Measurements from ENCODE around the gene MAMLD1. TPM values are rescaled to one million over a fixed set of nuclear protein-coding genes. Genes with fewer than 3 reads are reported as not detected.
"Not testable (repeated sequence)": the region's sequence is repeated elsewhere in the genome, so short reads cannot be mapped to it uniquely, and the experiment has no call there.

The MAMLD1 gene
- total RNA-seq, 3 donors from 2014 or later (not counting 1 experiment from before 2014, with no cell fraction given) = 0.23 to 1.1 (median 0.45) TPM

DNA sequence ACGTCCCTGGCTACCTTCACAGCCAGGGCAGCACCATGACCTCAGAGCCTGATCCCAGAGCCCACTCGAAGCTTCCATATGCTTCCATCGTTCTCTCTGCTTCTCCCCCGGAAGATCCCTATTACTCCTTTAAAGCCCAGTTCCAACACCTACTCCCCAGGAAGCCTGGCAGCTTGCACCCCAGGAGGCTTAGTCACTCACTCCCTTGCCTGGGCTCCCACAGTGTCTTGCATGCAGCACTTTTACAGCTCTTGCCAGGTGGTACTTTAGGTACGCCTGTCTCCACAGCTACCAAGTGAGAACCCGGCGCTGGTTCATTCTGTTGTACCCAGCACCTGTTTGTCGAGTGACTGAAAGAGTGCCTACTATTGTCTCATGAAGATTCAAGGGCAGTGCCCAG lies 24.5 kb upstream of the MAMLD1 start:
- no peak overlapping the region for H3K27ac Mint-ChIP-seq
- intact Hi-C loops (cut with micrococcal nuclease) = no loop called here
- H3K36me3 Mint-ChIP-seq = no peaks in the 10 kb centered on the region
- TF ChIP-seq, protein P1, sequence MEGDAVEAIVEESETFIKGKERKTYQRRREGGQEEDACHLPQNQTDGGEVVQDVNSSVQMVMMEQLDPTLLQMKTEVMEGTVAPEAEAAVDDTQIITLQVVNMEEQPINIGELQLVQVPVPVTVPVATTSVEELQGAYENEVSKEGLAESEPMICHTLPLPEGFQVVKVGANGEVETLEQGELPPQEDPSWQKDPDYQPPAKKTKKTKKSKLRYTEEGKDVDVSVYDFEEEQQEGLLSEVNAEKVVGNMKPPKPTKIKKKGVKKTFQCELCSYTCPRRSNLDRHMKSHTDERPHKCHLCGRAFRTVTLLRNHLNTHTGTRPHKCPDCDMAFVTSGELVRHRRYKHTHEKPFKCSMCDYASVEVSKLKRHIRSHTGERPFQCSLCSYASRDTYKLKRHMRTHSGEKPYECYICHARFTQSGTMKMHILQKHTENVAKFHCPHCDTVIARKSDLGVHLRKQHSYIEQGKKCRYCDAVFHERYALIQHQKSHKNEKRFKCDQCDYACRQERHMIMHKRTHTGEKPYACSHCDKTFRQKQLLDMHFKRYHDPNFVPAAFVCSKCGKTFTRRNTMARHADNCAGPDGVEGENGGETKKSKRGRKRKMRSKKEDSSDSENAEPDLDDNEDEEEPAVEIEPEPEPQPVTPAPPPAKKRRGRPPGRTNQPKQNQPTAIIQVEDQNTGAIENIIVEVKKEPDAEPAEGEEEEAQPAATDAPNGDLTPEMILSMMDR (IDR thresholded peaks at IDR 0.05) = no peak
- H3K36me3 ChIP-seq (ENCODE audit: control insufficient read depth, insufficient read depth, low read length) = no peaks in the 10 kb centered on the region
- no peak for DNase-seq
- H3K9me3 Mint-ChIP-seq = no peaks in the 10 kb centered on the region
- WGBS (ENCODE audit: insufficient coverage) = 84% methylated on average over 8 of the region's 8 CpGs
- H3K4me3 Mint-ChIP-seq = no peak overlapping the region
- H3K9me3 ChIP-seq (ENCODE audit: control insufficient read depth, insufficient read depth, low read length) = no peaks in the 10 kb centered on the region
- H3K27me3 Mint-ChIP-seq (ENCODE audit: low read depth in 2 of 2) = no peaks in the 10 kb centered on the region
- H3K4me3 ChIP-seq (ENCODE audit: low read length) = no peak overlapping the region
- no peaks in the 10 kb centered on the region for H3K4me1 ChIP-seq (ENCODE audit: control insufficient read depth, insufficient read depth, low read length)
- H3K4me1 Mint-ChIP-seq = no peaks in the 10 kb centered on the region
- H3K27me3 ChIP-seq (ENCODE audit: control insufficient read depth, insufficient read depth, low read length) = no peaks in the 10 kb centered on the region
- no peak for ATAC-seq
- H3K27ac ChIP-seq (ENCODE audit: low read length) = no peak overlapping the region

DNA sequence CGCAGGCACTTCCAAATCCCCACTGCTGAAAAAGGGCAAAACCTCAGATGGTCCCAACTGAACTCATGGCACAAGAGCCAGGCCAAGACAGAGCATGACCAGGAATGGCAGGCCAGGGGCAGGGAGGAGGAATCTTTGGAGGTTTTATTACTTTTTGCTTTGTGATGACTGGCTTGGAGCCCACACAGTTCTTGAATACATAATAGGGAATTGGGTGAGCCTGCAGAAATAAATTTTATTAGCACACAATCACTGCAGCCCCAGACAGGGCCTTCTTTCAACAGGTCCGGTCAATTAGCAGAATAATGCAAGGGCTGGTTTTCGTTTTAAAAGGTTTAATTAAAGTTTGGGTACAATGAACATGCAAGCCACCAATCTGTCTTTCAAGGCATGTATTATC lies 23.4 kb upstream of the MAMLD1 start:
- Mint-ChIP-seq H3K36me3 (no peaks in the 10 kb centered on the region), H3K27ac (no peak overlapping the region), H3K27me3 (ENCODE audit: low read depth in 2 of 2) (peaks cover 0 to 1% of the 10 kb centered on the region in 2 donors), H3K4me1 (no peaks in the 10 kb centered on the region), H3K4me3 (no peak overlapping the region), H3K9me3 (no peaks in the 10 kb centered on the region)
- Histone ChIP-seq H3K4me1 (ENCODE audit: control insufficient read depth, insufficient read depth, low read length) (no peaks in the 10 kb centered on the region), H3K27me3 (ENCODE audit: control insufficient read depth, insufficient read depth, low read length) (no peaks in the 10 kb centered on the region), H3K9me3 (ENCODE audit: control insufficient read depth, insufficient read depth, low read length) (no peaks in the 10 kb centered on the region), H3K36me3 (ENCODE audit: control insufficient read depth, insufficient read depth, low read length) (no peaks in the 10 kb centered on the region), H3K27ac (ENCODE audit: low read length) (no peak overlapping the region), H3K4me3 (ENCODE audit: low read length) (no peak overlapping the region)
- no peak for DNase-seq
- no peak for ATAC-seq
- TF ChIP-seq, protein P1 (IDR thresholded peaks at IDR 0.05) = no peak
- 100% methylated on average over 1 of the region's 3 CpGs for WGBS (ENCODE audit: insufficient coverage)
- intact Hi-C loops (cut with micrococcal nuclease) = loop anchor here (5.0 kb wide), 1 partner anchor 122 kb away; no protein-coding TSS in a partner anchor

DNA sequence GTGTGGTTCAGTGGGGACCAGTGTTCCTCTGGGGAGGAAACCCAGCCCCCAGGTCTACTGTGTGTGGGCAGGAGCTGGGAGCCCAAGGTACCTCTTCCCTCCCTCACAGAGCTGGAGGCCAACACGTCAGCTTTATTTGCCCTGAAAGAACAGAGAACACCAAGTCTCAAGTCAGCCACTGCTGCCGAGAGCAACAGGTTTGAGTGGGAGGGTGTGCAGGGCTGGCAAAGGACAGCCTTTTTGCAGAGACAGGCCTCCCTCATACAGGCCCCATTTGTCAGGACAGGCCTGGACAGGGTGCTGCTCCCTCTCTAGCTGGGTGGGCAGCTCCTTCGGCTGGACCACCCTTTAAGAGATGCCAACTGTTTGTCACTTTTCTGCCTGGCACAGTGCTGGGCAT lies 22.8 kb upstream of the MAMLD1 start:
- intact Hi-C loops (cut with micrococcal nuclease) = loop anchor here (5.0 kb wide), 1 partner anchor 123 kb away; no protein-coding TSS in a partner anchor
- not testable (repeated sequence) for H3K36me3 ChIP-seq (ENCODE audit: control insufficient read depth, insufficient read depth, low read length); H3K4me3 ChIP-seq (ENCODE audit: low read length); H3K9me3 Mint-ChIP-seq; H3K9me3 ChIP-seq (ENCODE audit: control insufficient read depth, insufficient read depth, low read length); DNase-seq; H3K4me1 Mint-ChIP-seq; H3K4me1 ChIP-seq (ENCODE audit: control insufficient read depth, insufficient read depth, low read length); ATAC-seq; H3K27me3 Mint-ChIP-seq (ENCODE audit: low read depth in 2 of 2); H3K27me3 ChIP-seq (ENCODE audit: control insufficient read depth, insufficient read depth, low read length); H3K27ac Mint-ChIP-seq; H3K4me3 Mint-ChIP-seq; H3K27ac ChIP-seq (ENCODE audit: low read length); H3K36me3 Mint-ChIP-seq
- 88% methylated on average over 1 of the region's 3 CpGs for WGBS (ENCODE audit: insufficient coverage)

DNA sequence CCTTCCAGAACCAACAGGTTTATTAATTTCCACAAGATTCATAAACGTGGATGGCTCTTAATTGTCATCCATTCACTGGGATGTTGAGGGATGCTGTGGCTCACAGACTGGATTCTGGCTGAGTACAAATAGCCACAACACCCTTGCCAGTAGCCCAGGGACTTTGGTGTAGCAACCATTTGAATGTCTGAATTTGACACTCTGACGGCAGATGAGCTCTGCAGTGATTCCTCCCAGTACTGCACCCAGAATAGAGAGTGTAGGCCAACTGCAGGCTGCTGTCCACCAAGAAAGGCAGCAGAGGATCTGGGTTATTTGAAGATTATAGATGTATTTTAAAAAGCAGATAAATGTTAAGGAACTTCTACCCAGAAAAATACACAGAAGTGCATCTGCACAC lies 15.6 kb upstream of the MAMLD1 start:
- Histone ChIP-seq H3K27me3 (ENCODE audit: control insufficient read depth, insufficient read depth, low read length) (no peaks in the 10 kb centered on the region), H3K36me3 (ENCODE audit: control insufficient read depth, insufficient read depth, low read length) (no peaks in the 10 kb centered on the region), H3K4me3 (ENCODE audit: low read length) (no peak overlapping the region), H3K4me1 (ENCODE audit: control insufficient read depth, insufficient read depth, low read length) (no peaks in the 10 kb centered on the region), H3K27ac (ENCODE audit: low read length) (no peak overlapping the region), H3K9me3 (ENCODE audit: control insufficient read depth, insufficient read depth, low read length) (no peaks in the 10 kb centered on the region)
- Mint-ChIP-seq H3K4me1 (no peaks in the 10 kb centered on the region), H3K27me3 (ENCODE audit: low read depth in 2 of 2) (peaks cover 10 to 36% of the 10 kb centered on the region in 2 donors), H3K36me3 (no peaks in the 10 kb centered on the region), H3K27ac (no peak overlapping the region), H3K9me3 (no peaks in the 10 kb centered on the region), H3K4me3 (no peak overlapping the region)
- WGBS (ENCODE audit: insufficient coverage) = 85% methylated on average over 2 of the region's 2 CpGs
- DNase-seq (no peak), ATAC-seq (no peak)
- TF ChIP-seq, protein P1 (IDR thresholded peaks at IDR 0.05) = no peak
- intact Hi-C loops (cut with micrococcal nuclease) = no loop called here

All from natural killer cell (primary cell).